AG09309 (cell line): ENCODE data around the gene KRTAP5-11.
"Not testable (repeated sequence)": the region's sequence is repeated elsewhere in the genome, so short reads cannot be mapped to it uniquely, and the experiment has no call there.

Source experiments
- DNase-seq: peaks from one replicate; pipeline ENCODE4 v3.0.0-alpha.2; 2010; ENCODE audit warnings: low read depth
- H3K4me3 ChIP-seq: 2 replicates; pipeline ENCODE4 v1.5.1; 2011; ENCODE audit warnings: mild to moderate bottlenecking, low read depth, low read length, moderate library complexity; ENCODE audit not compliant: control insufficient read depth
- TF ChIP-seq, protein P1 (sequence below): IDR thresholded peaks from 2 replicates; pipeline ENCODE4 v1.5.1; 2011; ENCODE audit warnings: mild to moderate bottlenecking, low read depth, low read length, inconsistent platforms; ENCODE audit not compliant: insufficient read depth, control insufficient read depth; ENCODE audit errors: missing control alignments

Gene KRTAP5-11, protein sequence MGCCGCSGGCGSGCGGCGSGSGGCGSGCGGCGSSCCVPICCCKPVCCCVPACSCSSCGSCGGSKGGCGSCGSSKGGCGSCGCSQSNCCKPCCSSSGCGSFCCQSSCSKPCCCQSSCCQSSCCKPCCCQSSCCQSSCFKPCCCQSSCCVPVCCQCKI

DNA sequence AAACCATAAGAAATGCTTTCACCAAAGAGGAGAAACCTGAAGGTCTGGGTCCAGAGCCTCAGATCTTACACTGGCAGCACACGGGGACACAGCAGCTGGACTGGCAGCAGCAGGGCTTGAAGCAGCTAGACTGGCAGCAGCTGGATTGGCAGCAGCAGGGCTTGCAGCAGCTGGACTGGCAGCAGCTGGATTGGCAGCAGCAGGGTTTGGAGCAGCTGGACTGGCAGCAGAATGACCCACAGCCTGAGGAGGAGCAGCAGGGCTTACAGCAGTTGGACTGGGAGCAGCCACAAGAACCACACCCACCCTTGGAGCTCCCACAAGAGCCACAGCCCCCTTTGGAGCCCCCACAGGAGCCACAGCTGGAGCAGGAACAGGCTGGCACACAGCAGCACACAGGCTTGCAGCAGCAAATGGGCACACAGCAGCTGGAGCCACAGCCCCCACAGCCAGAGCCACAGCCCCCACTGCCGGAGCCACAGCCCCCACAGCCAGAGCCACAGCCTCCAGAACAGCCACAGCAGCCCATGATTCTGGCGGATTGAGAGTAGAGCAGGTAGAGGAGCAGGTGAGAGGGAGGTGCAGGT, at the start of gene KRTAP5-11:
TSS of gene KRTAP5-11 (minus strand) at position 567 of the 587 bp plus-strand sequence. CDS start at position 529, 38 bp downstream.
- DNase-seq = no peak
- no peak within 1 kb of the TSS for H3K4me3 ChIP-seq
- TF ChIP-seq, protein P1, sequence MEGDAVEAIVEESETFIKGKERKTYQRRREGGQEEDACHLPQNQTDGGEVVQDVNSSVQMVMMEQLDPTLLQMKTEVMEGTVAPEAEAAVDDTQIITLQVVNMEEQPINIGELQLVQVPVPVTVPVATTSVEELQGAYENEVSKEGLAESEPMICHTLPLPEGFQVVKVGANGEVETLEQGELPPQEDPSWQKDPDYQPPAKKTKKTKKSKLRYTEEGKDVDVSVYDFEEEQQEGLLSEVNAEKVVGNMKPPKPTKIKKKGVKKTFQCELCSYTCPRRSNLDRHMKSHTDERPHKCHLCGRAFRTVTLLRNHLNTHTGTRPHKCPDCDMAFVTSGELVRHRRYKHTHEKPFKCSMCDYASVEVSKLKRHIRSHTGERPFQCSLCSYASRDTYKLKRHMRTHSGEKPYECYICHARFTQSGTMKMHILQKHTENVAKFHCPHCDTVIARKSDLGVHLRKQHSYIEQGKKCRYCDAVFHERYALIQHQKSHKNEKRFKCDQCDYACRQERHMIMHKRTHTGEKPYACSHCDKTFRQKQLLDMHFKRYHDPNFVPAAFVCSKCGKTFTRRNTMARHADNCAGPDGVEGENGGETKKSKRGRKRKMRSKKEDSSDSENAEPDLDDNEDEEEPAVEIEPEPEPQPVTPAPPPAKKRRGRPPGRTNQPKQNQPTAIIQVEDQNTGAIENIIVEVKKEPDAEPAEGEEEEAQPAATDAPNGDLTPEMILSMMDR = no peak

DNA sequence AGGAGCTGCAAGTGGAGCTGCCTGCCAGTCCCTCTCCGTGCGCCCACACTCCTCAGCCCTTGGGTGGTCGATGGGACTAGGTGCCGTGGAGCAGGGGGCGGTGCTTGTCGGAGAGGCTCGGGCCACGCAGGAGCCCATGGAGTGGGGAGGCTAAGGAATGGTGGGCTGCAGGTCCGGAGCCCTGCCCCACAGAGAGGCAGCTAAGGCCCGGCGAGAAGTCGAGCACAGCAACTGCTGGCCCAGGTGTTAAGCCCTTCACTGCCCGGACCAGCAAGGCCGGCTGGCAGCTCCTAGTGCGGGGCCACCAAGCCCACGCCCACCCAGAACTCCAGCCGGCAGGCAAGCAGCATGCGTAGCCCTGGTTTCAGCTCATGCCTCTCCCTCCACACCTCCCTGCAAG, 48.9 kb upstream of the KRTAP5-11 start:
- DNase-seq, H3K4me3 ChIP-seq: not testable (repeated sequence)

DNA sequence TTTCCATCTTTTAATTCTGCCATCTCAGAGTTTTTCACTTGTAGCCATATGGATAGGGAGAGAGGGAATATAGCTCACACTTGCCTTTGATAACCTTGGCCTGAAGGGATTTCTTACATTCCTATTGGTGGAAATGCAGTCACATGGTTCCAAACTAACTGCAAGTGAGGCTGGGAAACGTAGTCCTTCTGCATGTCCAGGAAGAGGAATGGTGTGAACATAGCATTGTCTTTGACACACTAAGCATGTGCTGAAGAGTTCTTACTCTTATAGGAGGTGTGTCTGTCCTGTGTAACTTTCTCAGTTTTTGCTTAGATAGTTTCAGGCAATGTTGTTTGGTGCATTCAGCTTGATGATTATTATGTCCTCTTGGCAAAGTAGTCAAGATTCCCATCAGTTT, 47.4 kb upstream of the KRTAP5-11 start:
- DNase-seq, H3K4me3 ChIP-seq: not testable (repeated sequence)

DNA sequence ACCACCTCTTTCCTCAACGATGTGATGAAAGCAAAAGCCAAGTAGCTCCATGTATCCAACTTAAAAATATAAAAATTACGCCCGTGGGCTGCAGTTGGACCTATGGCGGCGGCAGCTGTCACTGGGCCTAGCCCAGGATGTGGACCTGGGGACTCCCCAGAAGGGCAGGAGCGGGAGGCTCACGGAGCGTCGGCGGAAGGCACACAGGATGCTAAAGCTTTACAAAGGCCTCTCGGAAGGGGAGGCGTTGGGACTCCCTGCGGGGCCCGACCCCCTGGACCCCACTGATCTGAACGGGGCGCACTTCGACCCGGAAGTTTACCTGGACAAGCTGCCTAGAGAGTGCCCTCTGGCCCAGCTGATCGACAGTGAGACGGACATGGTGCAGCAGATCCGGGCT, 46.3 kb upstream of the KRTAP5-11 start:
- not testable (repeated sequence) for DNase-seq, H3K4me3 ChIP-seq

DNA sequence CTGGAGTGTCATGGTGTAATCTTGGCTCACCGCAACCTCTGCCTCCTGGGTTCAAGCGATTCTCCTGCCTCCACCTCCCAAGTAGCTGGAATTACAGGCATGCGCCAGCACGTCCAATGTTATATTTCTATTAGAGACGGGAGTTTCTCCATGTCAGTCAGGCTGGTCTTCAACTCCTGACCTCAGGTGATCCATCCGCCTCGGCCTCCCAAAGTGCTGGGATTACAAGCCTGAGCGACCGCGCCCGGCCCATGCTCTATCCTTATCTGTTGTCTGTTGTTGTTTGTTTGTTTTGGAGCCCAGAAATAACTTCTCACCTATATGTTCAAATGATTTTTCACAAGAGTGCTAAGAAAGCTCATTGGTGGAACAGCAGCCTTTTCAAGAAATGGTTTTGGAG, 40.6 kb upstream of the KRTAP5-11 start:
- H3K4me3 ChIP-seq, DNase-seq: not testable (repeated sequence)

DNA sequence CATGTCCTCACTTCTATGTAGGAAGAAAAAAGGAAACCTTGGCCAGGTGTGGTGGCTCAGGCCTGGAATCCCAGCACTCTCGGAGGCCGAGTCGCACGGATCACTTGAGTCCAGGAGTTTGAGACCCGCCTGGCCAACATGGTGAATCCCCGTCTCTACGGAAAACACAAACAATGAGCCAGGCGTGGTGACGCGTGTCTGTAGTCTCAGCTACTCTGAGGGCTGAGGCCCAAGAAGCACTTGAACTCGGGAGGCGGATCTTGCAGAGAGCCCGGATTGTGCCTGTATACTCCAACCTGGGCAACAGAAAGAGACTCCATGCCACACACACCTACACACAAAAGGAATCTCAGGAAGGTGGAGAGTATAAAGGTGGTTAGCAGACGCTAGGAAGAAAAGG, 39.9 kb upstream of the KRTAP5-11 start:
- not testable (repeated sequence) for DNase-seq, H3K4me3 ChIP-seq

DNA sequence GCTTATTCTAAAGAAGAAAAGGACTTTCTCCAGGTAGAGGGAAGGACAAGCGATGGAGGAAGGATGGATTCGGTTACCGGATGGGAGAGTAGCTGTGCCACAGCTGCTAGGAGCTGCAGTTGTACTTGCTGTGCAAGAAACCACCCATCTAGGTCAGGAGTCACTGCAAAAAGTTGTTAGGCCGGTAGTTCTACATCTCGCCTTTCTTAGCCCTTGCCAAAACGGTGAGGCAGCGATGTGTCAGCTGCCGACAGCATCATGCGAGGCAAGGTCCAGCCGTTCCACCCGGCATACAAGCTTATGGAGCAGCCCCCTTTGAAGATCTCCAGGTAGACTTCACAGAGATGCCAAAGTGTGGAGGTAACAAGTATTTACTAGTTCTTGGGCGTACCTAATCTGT, 32.3 kb upstream of the KRTAP5-11 start:
- not testable (repeated sequence) for DNase-seq, H3K4me3 ChIP-seq

DNA sequence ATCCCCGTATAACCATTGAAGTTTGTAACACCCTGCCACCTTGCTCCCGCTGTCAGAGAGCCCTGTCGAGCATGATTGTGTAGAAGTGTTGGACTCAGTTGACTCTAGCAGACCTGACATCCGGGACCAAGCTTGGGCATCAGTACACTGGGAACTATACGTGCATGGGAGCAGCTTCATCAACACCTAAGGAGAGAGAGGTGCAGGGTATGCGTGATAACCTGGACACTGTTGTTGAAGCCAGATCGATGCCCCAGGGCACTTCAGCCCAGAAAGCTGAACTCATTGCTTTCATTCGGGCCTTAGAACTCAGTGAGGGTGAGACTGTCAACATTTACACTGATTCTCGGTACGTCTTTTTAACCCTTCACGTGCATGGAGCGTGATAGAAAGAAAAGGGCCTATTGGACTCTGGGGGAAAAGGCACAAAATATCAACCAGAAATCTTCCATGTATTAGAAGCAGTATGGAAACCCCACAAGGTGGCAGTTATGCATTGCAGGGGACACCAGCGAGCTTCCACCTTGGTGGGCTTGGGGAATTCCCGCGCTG, 31.8 kb upstream of the KRTAP5-11 start:
- DNase-seq = not testable (repeated sequence)

DNA sequence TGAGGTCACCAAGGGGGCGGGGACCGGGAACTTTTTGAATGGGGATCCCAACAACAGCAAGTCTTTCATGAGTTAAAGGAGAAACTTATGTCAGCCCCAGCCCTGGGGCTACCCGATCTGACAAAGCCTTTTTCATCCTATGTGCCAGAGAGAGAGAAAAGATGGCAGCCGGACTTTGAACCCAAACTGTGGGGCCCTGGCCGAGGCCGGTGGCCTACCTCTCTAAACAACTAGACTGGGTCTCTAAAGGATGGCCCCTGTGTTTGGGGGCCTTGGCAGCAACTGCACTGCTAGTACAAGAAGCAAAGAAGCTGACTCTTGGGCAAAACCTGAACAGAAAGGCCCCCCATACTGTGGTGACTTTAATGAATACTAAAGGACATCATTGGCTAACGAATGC, 31.3 kb upstream of the KRTAP5-11 start:
- not testable (repeated sequence) for H3K4me3 ChIP-seq

More for the DNA sequence above, 31.8 kb upstream of the KRTAP5-11 start:
- not testable (repeated sequence) for H3K4me3 ChIP-seq

DNA sequence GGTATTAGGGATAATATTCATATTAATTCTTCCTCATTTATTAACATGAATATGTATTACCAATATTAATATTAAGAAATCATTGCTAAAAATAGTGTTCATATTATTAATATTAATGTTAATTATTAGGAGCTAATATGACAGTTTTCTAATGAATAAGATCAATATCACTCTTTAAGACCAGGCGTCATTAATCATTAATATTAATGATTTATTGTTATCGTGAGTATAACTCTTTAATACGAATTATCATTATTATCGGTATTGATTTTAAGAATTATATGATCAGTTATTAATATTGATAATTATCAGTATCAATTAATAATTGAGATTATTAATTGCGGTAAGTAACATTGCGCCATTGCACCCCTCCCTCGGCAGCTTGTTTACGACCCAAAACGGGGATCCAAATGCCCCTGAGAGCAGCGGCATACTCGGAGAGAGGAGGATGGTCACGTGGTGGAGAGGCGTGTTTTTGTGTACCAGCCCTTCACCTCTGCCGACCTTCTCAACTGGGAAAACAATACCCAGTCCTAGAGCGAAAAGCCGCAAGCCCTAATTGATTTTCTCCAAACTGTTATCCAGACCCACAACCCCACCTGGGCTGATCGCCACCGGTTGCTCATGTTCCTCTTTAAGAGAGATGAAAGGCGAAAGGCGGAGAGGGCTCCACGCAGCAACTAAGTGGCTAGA, 28.7 kb upstream of the KRTAP5-11 start:
- not testable (repeated sequence) for H3K4me3 ChIP-seq, DNase-seq

More for the DNA sequence above, 31.3 kb upstream of the KRTAP5-11 start:
- DNase-seq = not testable (repeated sequence)

DNA sequence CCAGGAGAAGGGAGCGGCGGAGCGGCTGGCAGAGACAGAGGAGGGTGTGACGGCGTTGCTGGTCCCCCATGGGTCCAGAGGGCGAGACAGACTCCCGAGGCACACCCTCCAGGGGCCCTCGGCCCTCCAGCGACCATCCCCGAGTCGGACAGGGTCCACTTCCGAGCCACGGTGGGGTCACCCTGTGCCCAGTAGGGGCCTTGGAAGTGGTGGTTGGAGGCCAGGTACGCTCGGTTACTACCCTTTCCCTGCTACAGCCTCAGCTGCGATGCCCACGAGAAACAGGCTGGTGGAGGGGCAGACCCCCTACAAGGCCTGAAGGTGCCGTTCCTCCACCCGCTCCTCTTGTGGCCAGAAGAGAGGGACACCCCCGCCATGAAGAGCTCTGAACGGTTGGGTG, 25.6 kb upstream of the KRTAP5-11 start:
- H3K4me3 ChIP-seq, DNase-seq: not testable (repeated sequence)

DNA sequence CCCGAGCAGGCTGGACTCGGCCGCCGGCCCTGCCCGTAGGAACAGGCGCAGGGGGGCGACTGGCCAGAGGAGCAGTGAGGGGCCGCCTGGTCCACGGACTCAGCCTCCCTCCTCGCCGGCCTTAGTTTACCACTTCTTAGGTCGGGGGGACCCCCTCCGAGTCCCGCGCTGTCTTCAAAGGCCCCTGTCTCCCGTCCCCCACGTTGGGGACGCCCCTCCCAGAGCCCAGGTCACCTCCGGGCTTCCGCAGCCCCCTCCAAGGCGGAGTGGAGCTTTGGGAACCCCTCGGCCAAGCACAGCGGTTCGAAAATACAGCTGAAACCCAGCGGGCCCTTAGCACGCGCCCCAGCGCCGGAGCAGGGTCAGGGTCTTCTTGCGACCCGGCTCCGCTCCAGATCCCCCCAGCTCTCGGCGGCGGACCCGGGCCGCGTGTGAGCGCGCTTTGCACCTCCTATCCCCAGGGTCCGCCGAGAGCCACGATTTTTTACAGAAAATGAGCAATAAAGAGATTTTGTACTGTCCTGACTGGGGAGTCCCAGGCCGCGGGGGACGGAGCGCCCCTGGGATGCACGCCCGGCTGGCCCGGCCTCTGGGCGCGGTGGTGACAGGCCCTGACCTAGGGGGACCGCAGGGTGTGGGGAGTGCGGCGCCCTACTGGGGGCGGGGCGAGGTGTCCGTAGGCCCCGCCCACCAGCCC, 25.0 kb upstream of the KRTAP5-11 start:
- not testable (repeated sequence) for DNase-seq, H3K4me3 ChIP-seq

DNA sequence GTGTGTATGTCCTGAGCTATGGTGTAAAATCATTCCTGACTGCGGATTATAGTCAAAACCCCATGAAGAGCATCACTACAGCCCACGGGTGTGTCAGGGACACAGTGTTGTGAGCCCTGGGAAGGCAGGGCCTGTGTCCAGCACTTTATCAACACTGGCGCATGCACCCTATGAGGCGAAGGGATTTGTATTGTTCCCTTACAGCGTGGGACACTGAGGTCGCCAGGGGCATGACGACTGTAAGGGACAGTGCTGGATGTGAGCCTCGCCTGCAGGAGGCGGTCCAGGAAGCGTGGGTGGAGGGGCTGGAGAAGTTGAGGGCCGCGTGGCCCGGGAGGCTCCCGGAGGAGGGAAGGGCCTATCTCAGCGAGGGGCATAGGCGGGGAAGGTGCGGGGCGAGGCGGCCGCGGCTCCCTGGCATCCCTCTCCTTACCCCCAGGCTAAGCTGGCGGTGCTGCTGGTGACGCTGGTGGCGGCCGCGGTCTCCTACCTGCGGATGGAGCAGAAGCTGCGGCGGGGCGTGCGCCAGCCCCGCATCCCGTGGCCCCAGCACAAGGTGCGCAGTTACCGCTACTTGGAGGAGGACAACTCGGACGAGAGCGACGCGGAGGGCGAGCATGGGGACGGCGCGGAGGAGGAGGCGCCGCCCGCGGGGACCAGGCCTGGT, 24.3 kb upstream of the KRTAP5-11 start:
- not testable (repeated sequence) for H3K4me3 ChIP-seq, DNase-seq
